Neuron (in vitro differentiated cells): ENCODE results near the gene HCCS.

Experiments
- H2AFZ ChIP-seq: one replicate; pipeline ENCODE4 v1.6.1; 2013; ENCODE audit warnings: low read depth, mild to moderate bottlenecking, inconsistent platforms, low read length, moderate library complexity
- H3K27me3 ChIP-seq: one replicate; pipeline ENCODE4 v1.6.1; 2013; ENCODE audit warnings: low read length; ENCODE audit not compliant: insufficient read depth
- H3K36me3 ChIP-seq: one replicate; pipeline ENCODE4 v1.6.1; 2013; ENCODE audit warnings: low read length; ENCODE audit not compliant: insufficient read depth
- H3K4me1 ChIP-seq: one replicate; pipeline ENCODE4 v1.6.1; 2013; ENCODE audit warnings: low read length; ENCODE audit not compliant: insufficient read depth
- H3K4me3 ChIP-seq: 2 replicates; pipeline ENCODE4 v1.5.1; 2013; ENCODE audit warnings: mild to moderate bottlenecking, low read length, moderate library complexity
- H3K9me3 ChIP-seq: one replicate; pipeline ENCODE4 v1.6.1; 2013; ENCODE audit warnings: low read length

The HCCS gene

DNA sequence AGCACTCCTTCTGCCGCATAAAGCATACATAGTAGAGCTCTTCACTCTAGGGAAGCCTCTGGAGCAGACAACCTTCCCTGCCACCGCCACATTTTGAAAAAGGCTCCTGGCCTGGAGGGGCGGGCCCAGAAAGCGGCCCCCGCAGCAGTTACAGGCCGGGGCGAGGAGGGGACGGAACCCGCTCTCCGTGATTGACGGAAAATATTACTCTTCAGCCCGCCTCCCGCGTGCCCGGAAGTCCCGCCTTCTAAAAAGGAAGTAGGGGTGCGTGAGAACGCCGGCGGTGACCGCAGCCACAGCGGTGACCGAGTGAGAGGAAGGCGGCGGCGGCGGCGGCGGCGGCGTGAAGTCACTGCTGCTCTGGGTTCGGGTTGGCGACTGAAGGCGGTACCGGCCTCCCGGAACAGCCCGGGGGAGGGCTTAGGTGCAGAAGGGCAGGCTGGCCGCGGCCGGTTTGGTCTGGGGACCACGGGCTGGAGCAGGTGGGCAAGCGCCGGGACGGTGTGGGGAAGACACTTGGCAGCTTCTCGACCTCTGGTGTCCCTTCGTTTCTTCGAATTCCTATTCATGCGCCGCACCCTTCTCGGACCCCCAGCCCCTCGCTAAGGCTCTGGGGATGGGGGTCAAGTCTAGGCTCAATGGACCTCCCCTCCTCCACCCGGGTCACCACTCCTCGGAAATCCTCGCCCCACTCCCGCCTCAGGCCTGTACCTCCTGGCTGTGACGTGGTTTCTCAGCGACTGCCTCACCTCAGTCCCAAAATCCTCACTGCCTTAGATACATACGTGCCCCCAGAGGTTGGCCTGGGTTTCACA, at the start of gene HCCS:
TSS of gene HCCS (plus strand) at position 296 of the 815 bp plus-strand sequence. CDS start 729 bp downstream, outside the sequence.
- Histone ChIP-seq H3K36me3 (peaks cover 17% of the 10 kb centered on the region), H2AFZ (peak within 1 kb of the TSS; percentile 74), H3K9me3 (no peaks in the 10 kb centered on the region), H3K4me1 (peaks cover 6% of the 10 kb centered on the region), H3K27me3 (no peaks in the 10 kb centered on the region), H3K4me3 (peak within 1 kb of the TSS; percentile 57)

GRCh38 chrX:11064276-11064675, 46.9 kb upstream of the HCCS start:
- Histone ChIP-seq H3K27me3 (no peaks in the 10 kb centered on the region), H2AFZ (no peak overlapping the region), H3K9me3 (no peaks in the 10 kb centered on the region), H3K4me3 (no peak overlapping the region), H3K4me1 (peaks cover 11% of the 10 kb centered on the region), H3K36me3 (no peaks in the 10 kb centered on the region)

- Histone ChIP-seq H3K27me3 (no peaks in the 10 kb centered on the region), H3K4me1 (peaks cover 11% of the 10 kb centered on the region), H3K9me3 (no peaks in the 10 kb centered on the region), H3K4me3 (no peak overlapping the region), H2AFZ (no peak overlapping the region), H3K36me3 (no peaks in the 10 kb centered on the region)
These were observed 46.1 kb upstream of the HCCS start for GRCh38 chrX:11064851-11065600.

DNA sequence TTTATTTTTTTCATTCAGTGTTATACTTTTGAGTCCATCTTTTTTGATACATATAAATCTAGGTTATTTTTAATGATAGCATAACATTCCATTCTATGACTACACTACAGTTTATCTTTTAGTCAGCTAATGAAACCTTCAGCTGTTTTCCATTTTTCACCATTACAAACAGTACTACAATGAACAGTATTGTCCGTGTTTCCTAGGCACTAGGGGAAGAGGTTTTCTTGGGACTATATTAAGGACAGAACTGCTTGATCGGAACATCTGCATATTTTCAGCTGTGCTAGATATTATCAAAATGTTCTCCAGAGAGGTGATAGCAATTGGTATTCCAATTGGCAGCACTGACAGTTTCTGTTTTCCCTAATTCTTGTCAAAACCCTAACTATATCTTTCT, 44.3 kb upstream of the HCCS start:
- peaks cover 11% of the 10 kb centered on the region for H3K4me1 ChIP-seq
- H3K4me3 ChIP-seq = no peak overlapping the region
- no peaks in the 10 kb centered on the region for H3K27me3 ChIP-seq
- H3K9me3 ChIP-seq = no peaks in the 10 kb centered on the region
- no peaks in the 10 kb centered on the region for H3K36me3 ChIP-seq
- no peak overlapping the region for H2AFZ ChIP-seq

GRCh38 chrX:11073381-11073780, 37.8 kb upstream of the HCCS start:
- H3K36me3 ChIP-seq = no peaks in the 10 kb centered on the region
- H3K4me3 ChIP-seq = no peak overlapping the region
- no peak overlapping the region for H2AFZ ChIP-seq
- H3K27me3 ChIP-seq = no peaks in the 10 kb centered on the region
- H3K9me3 ChIP-seq = no peaks in the 10 kb centered on the region
- H3K4me1 ChIP-seq = no peaks in the 10 kb centered on the region

- Histone ChIP-seq H3K27me3 (no peaks in the 10 kb centered on the region), H2AFZ (no peak overlapping the region), H3K4me1 (no peaks in the 10 kb centered on the region), H3K9me3 (no peaks in the 10 kb centered on the region), H3K4me3 (no peak overlapping the region), H3K36me3 (no peaks in the 10 kb centered on the region)
These were observed 30.3 kb upstream of the HCCS start for GRCh38 chrX:11080741-11081305.

DNA sequence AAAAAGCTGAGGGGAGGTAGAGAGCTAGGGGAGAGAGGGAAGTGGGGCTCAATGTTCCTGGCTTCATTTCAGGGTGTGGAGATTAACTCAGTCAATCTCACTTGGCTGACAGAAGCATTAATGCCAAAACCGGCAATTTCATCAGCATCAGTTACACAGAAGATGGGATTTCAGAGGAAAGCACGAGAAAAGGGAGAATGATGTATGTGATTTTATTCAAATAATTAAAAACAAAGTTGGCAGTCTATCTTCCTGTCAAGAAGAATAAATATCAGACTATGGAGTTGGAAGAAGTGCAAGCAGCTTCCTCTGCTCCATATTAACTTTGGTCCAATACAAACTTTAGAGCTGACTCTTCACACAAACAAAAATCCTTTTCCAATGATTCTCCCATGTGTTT, 29.6 kb upstream of the HCCS start:
- no peaks in the 10 kb centered on the region for H3K36me3 ChIP-seq
- no peaks in the 10 kb centered on the region for H3K4me1 ChIP-seq
- H3K4me3 ChIP-seq = no peak overlapping the region
- H2AFZ ChIP-seq = no peak overlapping the region
- no peaks in the 10 kb centered on the region for H3K9me3 ChIP-seq
- H3K27me3 ChIP-seq = no peaks in the 10 kb centered on the region

DNA sequence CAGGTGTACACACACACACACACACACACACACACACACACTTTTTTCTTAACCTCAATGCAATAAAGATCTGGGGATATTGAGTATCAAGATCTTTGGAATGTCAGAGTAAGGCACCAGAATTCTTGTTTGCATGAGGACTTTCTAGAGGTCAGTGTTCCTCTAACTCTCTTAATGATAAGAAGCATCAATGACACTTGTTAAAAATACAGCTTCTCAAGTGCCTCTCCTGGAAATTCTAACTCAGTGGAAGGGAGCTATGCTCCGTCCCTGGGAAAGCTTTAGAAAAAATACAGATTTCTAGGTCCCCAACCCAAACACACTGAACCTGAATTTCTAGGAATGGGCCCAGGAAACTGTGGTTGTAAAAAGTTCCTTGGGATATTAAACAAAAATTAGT, 25.8 kb upstream of the HCCS start:
- H3K4me1 ChIP-seq = no peaks in the 10 kb centered on the region
- H2AFZ ChIP-seq = no peak overlapping the region
- H3K36me3 ChIP-seq = no peaks in the 10 kb centered on the region
- H3K4me3 ChIP-seq = no peak overlapping the region
- no peaks in the 10 kb centered on the region for H3K27me3 ChIP-seq
- no peaks in the 10 kb centered on the region for H3K9me3 ChIP-seq

DNA sequence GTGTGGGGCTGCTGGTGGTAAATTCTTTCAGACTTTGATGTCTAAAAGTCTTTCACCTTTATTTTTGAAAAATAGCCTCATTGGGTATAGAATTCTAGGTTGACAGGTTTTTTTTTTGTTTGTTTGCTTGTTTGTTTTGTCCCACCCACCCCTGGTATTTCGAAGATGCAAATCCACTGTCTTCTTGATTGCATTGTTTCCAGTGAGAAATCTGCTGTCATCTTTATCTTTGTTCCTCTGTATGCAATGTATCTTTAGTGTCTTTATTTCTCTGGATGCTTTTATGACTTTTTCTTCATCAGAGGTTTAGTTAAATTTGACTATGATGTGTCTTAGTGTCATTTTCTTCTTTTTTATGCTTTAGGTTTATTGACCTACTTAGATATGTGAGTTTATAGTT, 21.3 kb upstream of the HCCS start:
- no peaks in the 10 kb centered on the region for H3K36me3 ChIP-seq

DNA sequence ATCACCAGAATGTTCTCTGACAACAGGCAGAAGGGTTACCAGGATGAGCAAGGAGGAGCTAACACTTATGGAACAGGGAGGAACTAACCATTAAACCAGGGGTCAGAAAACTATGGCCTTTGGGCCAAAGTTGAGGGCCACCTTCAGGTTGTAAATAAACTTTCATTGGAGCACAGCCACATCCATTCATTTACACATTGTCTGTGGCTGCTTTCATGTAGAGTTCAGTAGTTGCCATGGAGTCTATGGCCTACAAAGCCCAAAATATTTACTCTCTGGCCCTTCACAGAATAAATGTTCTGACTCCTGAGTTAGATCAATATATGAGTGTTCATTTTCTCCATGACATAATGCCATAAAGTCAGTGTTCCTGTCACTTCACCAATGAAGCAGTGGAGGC, 13.2 kb upstream of the HCCS start:
- H3K36me3 ChIP-seq = no peaks in the 10 kb centered on the region
- peaks cover 2% of the 10 kb centered on the region for H3K4me1 ChIP-seq
- H2AFZ ChIP-seq = no peak overlapping the region
- H3K27me3 ChIP-seq = no peaks in the 10 kb centered on the region
- no peak overlapping the region for H3K4me3 ChIP-seq
- H3K9me3 ChIP-seq = no peaks in the 10 kb centered on the region

More for the DNA sequence above, 21.3 kb upstream of the HCCS start:
- H3K27me3 ChIP-seq = no peaks in the 10 kb centered on the region
- H2AFZ ChIP-seq = no peak overlapping the region
- H3K4me3 ChIP-seq = no peak overlapping the region
- no peaks in the 10 kb centered on the region for H3K9me3 ChIP-seq
- no peaks in the 10 kb centered on the region for H3K4me1 ChIP-seq

- peaks cover 2% of the 10 kb centered on the region for H3K4me1 ChIP-seq
- H3K36me3 ChIP-seq = no peaks in the 10 kb centered on the region
- no peak overlapping the region for H3K4me3 ChIP-seq
- no peaks in the 10 kb centered on the region for H3K9me3 ChIP-seq
- H3K27me3 ChIP-seq = no peaks in the 10 kb centered on the region
- H2AFZ ChIP-seq = no peak overlapping the region
These were observed 11.7 kb upstream of the HCCS start for GRCh38 chrX:11099465-11099864.

- Histone ChIP-seq H3K4me1 (peaks cover 2% of the 10 kb centered on the region), H3K4me3 (no peak overlapping the region), H3K9me3 (no peaks in the 10 kb centered on the region), H2AFZ (no peak overlapping the region), H3K27me3 (no peaks in the 10 kb centered on the region), H3K36me3 (no peaks in the 10 kb centered on the region)
These were observed 10.7 kb upstream of the HCCS start for GRCh38 chrX:11100281-11101035.

DNA sequence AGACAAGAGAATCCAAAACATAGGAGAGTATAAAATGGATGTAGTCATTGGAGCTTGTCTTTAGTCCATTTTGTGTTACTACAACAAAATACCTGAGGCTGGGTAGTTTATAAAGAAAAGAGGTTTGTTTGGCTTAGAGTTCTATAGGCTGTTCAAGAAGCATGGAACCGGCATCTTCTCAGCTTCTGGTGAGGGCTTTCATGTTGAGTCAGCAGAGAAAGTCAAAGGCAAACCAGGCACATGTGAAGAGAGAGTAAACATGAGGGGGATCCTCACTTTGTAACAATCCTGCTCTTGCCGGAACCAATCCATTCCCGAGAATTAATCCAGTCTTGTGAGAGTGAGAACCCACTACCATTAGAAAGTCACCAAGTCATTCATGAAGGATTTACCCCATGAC, 8.1 kb upstream of the HCCS start:
- Histone ChIP-seq H3K27me3 (no peaks in the 10 kb centered on the region), H3K9me3 (no peaks in the 10 kb centered on the region), H2AFZ (no peak overlapping the region), H3K36me3 (no peaks in the 10 kb centered on the region), H3K4me3 (no peak overlapping the region), H3K4me1 (peaks cover 2% of the 10 kb centered on the region)
